Endometrial microvascular endothelial cells (primary cell): ENCODE results near the gene FLYWCH2. TPM values are rescaled to one million over a fixed set of nuclear protein-coding genes. Genes with fewer than 3 reads are reported as not detected.
"Not testable (repeated sequence)": the region's sequence is repeated elsewhere in the genome, so short reads cannot be mapped to it uniquely, and the experiment has no call there.

Source experiments
- in situ Hi-C: cut with HindIII; loops from 2 replicates; pipeline ENCODE4 v1.10.0; 2017; ENCODE audit warnings: low sequenced_read_pairs, low pct_unique_long_range_greater_than_20kb; ENCODE audit errors: inconsistent ontology term
- total RNA-seq: library from RNA; depleted of rRNA; stranded (reverse); fragments of >200 nt; gene quantifications from one replicate; pipeline ENCODE4 v1.2.3, GENCODE V29; 2015; ENCODE audit errors: inconsistent ontology term

FLYWCH2 gene
- total RNA-seq, 1 donor from 2014 or later, result 44.1 TPM

DNA sequence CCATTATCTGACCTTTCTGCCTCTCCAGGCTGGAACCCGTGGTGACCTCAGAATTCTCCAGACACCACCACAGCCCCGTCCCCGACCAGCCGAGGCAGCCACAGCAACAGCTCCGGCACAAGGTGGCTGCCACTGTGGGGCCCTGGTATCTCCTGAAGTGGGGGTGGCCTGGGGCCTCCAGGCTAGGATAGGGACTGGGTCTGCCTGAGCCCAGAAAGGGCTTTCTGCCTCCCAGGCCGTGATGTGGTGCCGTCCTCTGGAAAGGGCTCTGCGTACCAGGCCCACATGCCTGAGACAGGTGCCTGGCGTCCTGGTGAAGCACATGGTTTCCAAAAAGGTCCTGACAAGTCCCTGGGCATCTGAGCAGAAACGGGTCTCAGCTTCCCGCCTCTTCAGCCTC, 45.8 kb downstream of the FLYWCH2 start:
- in situ Hi-C loops, result no loop called here

DNA sequence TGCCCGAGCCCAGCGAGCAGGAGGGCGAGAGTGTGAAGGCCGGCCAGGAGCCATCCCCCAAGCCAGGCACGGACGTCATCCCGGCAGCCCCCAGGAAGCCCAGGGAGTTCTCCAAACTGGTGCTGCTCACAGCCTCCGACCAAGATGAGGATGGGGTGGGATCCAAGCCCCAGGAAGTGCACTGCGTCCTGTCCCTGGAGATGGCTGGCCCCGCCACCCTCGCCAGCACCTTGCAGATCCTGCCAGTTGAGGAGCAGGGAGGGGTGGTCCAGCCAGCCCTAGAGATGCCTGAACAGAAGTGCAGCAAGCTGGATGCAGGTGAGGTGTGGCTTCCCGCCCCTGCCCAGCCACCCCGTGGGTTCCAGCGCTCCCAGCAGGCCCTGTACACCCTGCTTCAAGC, 46.7 kb downstream of the FLYWCH2 start:
- in situ Hi-C loops, result no loop called here

DNA sequence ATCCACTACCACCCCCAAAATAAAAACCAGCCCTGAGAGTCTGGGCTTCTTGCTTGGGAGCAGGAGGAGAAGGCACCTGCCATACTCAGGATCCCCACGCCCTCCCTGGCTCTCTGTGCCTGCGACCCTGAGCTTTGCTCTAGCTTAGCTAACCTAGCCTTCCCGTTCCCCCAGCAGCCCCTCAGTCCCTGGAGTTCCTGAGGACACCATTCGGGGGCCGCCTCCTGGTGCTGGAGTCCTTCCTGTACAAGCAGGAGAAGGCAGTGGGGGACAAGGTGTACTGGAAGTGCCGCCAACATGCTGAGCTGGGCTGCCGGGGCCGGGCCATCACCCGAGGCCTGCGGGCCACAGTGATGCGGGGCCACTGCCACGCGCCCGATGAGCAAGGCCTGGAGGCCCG, 47.2 kb downstream of the FLYWCH2 start:
- in situ Hi-C loops, result no loop called here

DNA sequence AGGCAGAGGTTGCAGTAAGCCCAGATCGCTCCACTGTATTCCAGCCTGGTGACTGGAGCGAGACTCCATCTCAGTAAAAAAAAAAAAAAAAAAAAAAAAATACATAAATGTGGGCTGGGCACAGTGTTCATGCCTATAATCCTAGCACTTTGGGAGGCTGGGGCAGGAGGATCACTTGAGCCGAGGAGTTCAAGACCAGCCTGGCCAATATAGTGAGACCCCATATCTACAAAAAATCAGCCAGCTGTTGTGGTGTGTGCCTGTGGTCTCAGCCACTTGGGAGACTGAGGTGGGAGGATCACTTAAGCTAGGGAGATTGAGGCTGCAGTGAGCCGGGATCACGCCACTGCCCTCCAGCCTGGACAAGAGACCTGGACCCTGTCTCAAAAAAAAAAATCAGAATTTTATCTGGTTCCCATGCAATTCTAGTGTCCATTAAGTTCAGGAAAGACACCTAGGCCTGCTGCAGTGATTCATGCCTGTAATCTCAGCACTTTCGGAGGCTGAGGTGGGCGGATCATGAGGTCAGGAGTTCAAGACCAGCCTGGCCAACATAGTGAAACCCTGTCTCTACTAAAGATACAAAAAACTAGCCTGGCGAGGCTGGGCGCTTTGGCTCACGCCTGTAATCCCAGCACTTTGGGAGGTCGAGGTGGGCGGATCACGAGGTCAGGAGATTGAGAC, 48.4 kb downstream of the FLYWCH2 start:
- in situ Hi-C loops, result not testable (repeated sequence)

DNA sequence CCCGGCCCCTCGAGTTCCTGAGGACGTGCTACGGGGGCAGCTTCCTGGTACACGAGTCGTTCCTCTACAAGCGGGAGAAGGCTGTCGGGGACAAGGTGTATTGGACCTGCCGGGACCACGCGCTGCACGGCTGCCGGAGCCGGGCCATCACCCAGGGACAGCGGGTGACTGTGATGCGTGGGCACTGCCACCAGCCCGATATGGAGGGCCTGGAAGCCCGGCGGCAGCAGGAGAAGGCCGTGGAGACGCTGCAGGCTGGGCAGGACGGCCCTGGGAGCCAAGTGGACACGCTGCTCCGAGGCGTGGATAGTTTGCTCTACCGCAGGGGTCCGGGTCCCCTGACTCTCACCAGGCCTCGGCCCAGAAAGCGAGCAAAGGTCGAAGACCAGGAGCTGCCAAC, 50.1 kb downstream of the FLYWCH2 start:
- in situ Hi-C loops, result no loop called here

- in situ Hi-C loops, result no loop called here
These were observed 50.7 kb downstream of the FLYWCH2 start for GRCh38 chr16:2933701-2934100.

DNA sequence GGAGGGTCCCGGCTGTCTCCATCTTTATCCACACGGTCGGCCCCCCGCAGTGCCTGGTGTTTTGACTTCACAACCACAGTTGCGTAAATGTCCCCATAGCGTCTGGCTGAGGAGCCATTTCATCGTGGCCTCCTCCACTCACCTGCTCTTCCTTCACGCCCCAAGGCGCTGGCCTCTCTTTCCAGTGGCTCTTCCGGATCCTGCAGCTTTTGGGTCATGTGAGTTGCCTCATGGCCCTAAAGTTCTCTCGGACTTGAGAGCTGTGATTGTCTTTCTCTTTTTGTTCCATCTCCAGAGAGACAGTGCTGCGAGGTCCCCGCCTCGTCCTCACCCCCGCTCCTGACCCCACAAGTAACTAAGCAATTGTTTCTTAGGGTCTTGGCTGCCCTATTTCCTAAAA, 51.4 kb downstream of the FLYWCH2 start:
- in situ Hi-C loops, result no loop called here

GRCh38 chr16:2936436-2937011, 53.5 kb downstream of the FLYWCH2 start:
- in situ Hi-C loops, result no loop called here

DNA sequence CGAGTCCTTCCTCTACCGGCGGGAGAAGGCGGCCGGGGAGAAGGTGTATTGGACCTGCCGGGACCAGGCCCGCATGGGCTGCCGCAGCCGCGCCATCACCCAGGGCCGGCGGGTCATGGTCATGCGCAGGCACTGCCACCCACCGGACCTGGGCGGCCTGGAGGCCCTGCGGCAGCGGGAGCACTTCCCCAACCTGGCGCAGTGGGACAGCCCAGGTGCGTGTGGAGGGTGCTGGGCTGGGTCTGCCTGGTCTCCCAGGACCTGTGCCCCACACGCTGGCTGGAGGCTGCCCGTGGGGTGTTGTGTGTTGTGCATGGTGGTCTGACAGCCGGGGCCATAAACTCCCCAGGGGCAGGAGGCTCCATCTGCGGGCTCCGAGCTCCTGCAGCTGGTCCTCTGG, 54.2 kb downstream of the FLYWCH2 start:
- in situ Hi-C loops, result no loop called here

DNA sequence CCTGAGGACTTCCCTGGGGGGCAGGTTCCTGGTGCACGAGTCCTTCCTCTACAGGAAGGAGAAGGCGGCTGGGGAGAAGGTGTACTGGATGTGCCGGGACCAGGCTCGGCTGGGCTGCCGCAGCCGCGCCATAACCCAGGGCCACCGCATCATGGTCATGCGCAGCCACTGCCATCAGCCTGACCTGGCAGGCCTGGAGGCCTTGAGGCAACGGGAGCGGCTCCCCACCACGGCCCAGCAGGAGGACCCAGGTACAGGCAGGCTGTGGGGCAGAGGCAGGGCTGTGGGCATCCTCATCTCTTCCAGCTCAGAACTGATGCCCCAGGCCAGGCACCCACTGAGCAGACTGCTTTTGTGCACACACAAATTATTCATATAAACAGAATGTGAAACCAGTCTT, 55.2 kb downstream of the FLYWCH2 start:
- in situ Hi-C loops, result no loop called here

DNA sequence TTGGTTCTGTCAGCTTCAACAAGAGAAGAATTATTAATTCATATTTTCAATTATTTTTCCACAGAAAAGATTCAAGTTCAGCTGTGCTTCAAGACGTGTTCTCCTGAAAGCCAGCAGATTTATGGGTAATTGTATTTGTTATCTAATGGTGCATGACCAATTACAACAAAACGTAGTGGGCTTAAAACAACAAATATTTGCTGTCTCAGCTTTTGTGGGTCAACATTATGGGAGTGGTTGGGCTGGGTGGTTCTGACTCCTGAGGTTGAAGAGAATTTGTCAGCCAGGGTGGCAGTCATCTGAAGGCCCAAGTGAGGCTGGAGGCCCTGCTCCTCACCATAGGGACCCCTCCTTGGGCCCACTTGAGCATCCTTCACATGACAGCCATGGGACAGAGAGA, 57.0 kb downstream of the FLYWCH2 start:
- in situ Hi-C loops, result no loop called here

- in situ Hi-C loops, result no loop called here
These were observed 59.0 kb downstream of the FLYWCH2 start for GRCh38 chr16:2942045-2942444.

DNA sequence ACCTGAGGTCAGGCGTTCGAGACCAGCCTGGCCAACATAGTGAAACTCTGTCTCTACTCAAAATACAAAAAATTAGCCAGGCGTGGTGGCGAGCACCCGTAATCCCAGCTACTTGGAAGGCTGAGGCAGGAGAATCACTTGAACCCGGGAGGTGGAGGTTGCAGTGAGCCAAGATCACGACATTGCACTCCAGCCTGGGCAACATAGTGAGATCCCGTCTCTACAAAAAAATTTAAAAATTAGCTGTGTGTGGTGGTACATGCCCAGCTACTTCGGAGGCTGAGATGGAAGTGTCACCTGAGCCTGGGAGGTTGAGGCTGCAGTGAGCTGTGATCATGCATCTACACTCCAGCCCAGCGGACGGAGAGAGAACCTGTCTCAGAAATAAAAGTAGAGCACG, 60.7 kb downstream of the FLYWCH2 start:
- in situ Hi-C loops, result not testable (repeated sequence)

GRCh38 chr16:2946649-2947048, 63.6 kb downstream of the FLYWCH2 start:
- in situ Hi-C loops, result no loop called here

Other genes with a start within 250 kb of the FLYWCH2 start
- gene KCTD5, start 200.7 kb upstream of the FLYWCH2 start, total RNA-seq, result 34.8 TPM
- gene PRSS27, start 163.0 kb upstream of the FLYWCH2 start, total RNA-seq, result not detected
- 69.5 TPM for gene SRRM2, start 130.6 kb upstream of the FLYWCH2 start, total RNA-seq
- 108 TPM for gene ELOB, start 105.9 kb upstream of the FLYWCH2 start, total RNA-seq
- not detected for gene PRSS33, start 95.7 kb upstream of the FLYWCH2 start, total RNA-seq
- gene PRSS41, start 84.7 kb upstream of the FLYWCH2 start, total RNA-seq, result not detected
- 1.0 TPM for gene PRSS21, start 66.0 kb upstream of the FLYWCH2 start, total RNA-seq
- gene ZG16B, start 52.9 kb upstream of the FLYWCH2 start, total RNA-seq, result not detected
- gene PRSS22, start 25.0 kb upstream of the FLYWCH2 start, total RNA-seq, result not detected
- 42.6 TPM for gene FLYWCH1, start 28.7 kb downstream of the FLYWCH2 start, total RNA-seq
- gene KREMEN2, start 81.1 kb downstream of the FLYWCH2 start, total RNA-seq, result not detected
- 27.3 TPM for gene PAQR4, start 86.1 kb downstream of the FLYWCH2 start, total RNA-seq
- gene PKMYT1, start 97.2 kb downstream of the FLYWCH2 start, total RNA-seq, result 32.3 TPM
- gene CLDN9, start 129.7 kb downstream of the FLYWCH2 start, total RNA-seq, result not detected
- gene CLDN6, start 135.0 kb downstream of the FLYWCH2 start, total RNA-seq, result not detected
- 263 TPM for gene TNFRSF12A, start 137.2 kb downstream of the FLYWCH2 start, total RNA-seq
- gene HCFC1R1, start 140.7 kb downstream of the FLYWCH2 start, total RNA-seq, result 13.2 TPM
- 23.8 TPM for gene THOC6, start 140.8 kb downstream of the FLYWCH2 start, total RNA-seq
- gene BICDL2, start 153.7 kb downstream of the FLYWCH2 start, total RNA-seq, result not detected
- not detected for gene MMP25, start 163.3 kb downstream of the FLYWCH2 start, total RNA-seq
- gene IL32, start 182.4 kb downstream of the FLYWCH2 start, total RNA-seq, result 364 TPM
- gene ZSCAN10, start 216.1 kb downstream of the FLYWCH2 start, total RNA-seq, result not detected
- 16.2 TPM for gene ZNF205, start 229.4 kb downstream of the FLYWCH2 start, total RNA-seq